ENCODE data around the gene GSG1L2. TPM values are rescaled to one million over a fixed set of nuclear protein-coding genes. Genes with fewer than 3 reads are reported as not detected.
A peak's percentile ranks its signal among the peaks of the same experiment; 100 is the strongest.

Gene GSG1L2
- total RNA-seq, result not detected
- polyA plus RNA-seq, result not detected

DNA sequence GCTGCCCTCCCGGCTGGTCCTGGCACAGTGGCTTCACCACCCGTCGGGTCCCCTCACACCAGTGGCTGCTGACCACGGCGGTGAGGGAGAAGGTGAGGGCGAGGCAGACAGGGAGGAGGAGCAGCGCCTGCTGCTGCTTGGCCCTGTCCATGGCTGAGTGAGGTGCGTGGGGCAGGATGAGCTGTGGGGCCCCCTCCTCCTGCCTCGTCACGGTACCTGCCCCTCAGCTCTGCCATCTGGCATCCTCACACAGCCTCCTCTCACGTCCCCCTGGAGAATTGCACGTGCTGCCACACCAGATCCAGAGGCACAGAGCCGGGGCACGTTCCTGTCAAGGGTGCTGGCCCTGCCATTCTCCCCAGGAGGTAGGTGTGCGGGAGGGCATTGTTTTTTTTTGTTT is at the start of gene GSG1L2:
Gene GSG1L2 (minus strand): TSS at position 159 of the 400 bp plus-strand sequence. CDS start 8 bp downstream, at position 151.
- no peaks in the 10 kb centered on the region for H3K4me1 ChIP-seq (ENCODE audit: insufficient read depth, low read length)
- no peaks in the 10 kb centered on the region for H3K9me3 ChIP-seq (ENCODE audit: control insufficient read depth in 1 of 2, low read length in 2 of 2)
- DNase-seq, result no peak
- POLR2A ChIA-PET (ENCODE audit: partially characterized antibody), result no interaction called here
- intact Hi-C loops (cut with micrococcal nuclease), result no loop called here
- Mint-ChIP-seq H3K4me3 (no peak within 1 kb of the TSS), H3K27me3 (peaks cover 9 to 12% of the 10 kb centered on the region in 2 donors), H3K36me3 (no peaks in the 10 kb centered on the region), H3K9me3 (peaks cover 0 to 5% (median 0%) of the 10 kb centered on the region in 8 donors), H3K27ac (no peak within 1 kb of the TSS), H3K4me1 (no peaks in the 10 kb centered on the region)
- H3K36me3 ChIP-seq (ENCODE audit: insufficient read depth, low read length), result no peaks in the 10 kb centered on the region
- H3K27ac ChIP-seq (ENCODE audit: low read depth, low read length), result no peak within 1 kb of the TSS
- CTCF ChIA-PET (ENCODE audit: partially characterized antibody), result no interaction called here
- H3K4me3 ChIP-seq (ENCODE audit: low read length in 2 of 2), result no peak within 1 kb of the TSS
- H3K27me3 ChIP-seq (ENCODE audit: insufficient read depth, low read length), result no peaks in the 10 kb centered on the region

DNA sequence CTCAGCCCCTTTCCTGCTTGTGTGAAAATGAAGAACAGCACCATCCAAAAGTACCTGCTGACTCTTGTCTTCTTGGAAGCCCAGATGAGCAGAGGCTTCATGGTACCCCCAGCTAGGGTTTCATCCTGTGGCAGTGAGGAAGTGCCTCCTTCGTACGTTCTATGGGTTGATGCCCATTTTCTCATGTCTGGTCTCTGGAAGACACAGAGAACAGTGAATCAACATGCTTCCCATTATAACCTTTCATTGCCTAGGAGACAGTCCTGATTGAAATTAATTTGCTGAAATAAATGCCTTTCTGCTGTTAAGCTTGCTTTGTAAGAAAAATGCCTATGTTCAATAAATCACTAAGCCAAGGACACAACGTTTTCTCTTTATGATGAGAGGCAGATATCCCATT is 46.7 kb upstream of the GSG1L2 start:
- Mint-ChIP-seq H3K36me3 (no peaks in the 10 kb centered on the region), H3K4me3 (no peak overlapping the region), H3K27me3 (peaks cover 0 to 3% of the 10 kb centered on the region in 2 donors), H3K27ac (no peak overlapping the region), H3K9me3 (peaks cover 0 to 7% (median under 1%) of the 10 kb centered on the region in 8 donors), H3K4me1 (no peaks in the 10 kb centered on the region)
- no peak overlapping the region for H3K27ac ChIP-seq (ENCODE audit: low read depth, low read length)
- intact Hi-C loops (cut with micrococcal nuclease), result no loop called here
- no peaks in the 10 kb centered on the region for H3K27me3 ChIP-seq (ENCODE audit: insufficient read depth, low read length)
- ChIA-PET CTCF (ENCODE audit: partially characterized antibody) (no interaction called here), POLR2A (ENCODE audit: partially characterized antibody) (no interaction called here)
- no peaks in the 10 kb centered on the region for H3K4me1 ChIP-seq (ENCODE audit: insufficient read depth, low read length)
- no peak overlapping the region for H3K4me3 ChIP-seq (ENCODE audit: low read length in 2 of 2)
- no peaks in the 10 kb centered on the region for H3K36me3 ChIP-seq (ENCODE audit: insufficient read depth, low read length)
- no peak for DNase-seq
- no peaks in the 10 kb centered on the region for H3K9me3 ChIP-seq (ENCODE audit: control insufficient read depth in 1 of 2, low read length in 2 of 2)

DNA sequence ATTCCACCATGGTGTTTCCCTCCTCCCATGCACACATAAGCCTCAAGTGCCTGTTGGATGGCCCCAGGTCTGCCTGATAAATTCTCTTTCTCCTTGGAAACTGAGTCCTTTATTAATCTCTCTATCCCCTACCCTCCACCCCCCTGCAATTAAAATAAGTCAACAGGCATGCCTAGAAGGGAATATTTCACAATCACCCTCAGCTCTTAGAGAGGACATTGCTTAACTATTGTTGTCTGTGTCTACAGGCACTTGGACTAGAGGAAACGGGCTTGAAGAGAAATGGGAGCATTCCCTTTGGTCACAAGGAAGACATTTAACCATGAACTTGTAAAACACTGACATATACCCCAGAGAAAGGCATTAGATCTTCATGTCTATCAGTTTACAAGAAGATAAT is 43.7 kb upstream of the GSG1L2 start:
- H3K27me3 Mint-ChIP-seq, result peaks cover 0 to 3% of the 10 kb centered on the region in 2 donors
- intact Hi-C loops (cut with micrococcal nuclease), result no loop called here
- Histone ChIP-seq H3K36me3 (ENCODE audit: insufficient read depth, low read length) (no peaks in the 10 kb centered on the region), H3K4me3 (ENCODE audit: low read length in 2 of 2) (no peak overlapping the region), H3K27ac (ENCODE audit: low read depth, low read length) (no peak overlapping the region), H3K4me1 (ENCODE audit: insufficient read depth, low read length) (no peaks in the 10 kb centered on the region), H3K27me3 (ENCODE audit: insufficient read depth, low read length) (no peaks in the 10 kb centered on the region), H3K9me3 (ENCODE audit: control insufficient read depth in 1 of 2, low read length in 2 of 2) (no peaks in the 10 kb centered on the region)
- ChIA-PET POLR2A (ENCODE audit: partially characterized antibody) (no interaction called here), CTCF (ENCODE audit: partially characterized antibody) (no interaction called here)
- H3K27ac Mint-ChIP-seq, result no peak overlapping the region
- no peak overlapping the region for H3K4me3 Mint-ChIP-seq
- peaks cover 0 to 22% (median 9%) of the 10 kb centered on the region in 8 donors for H3K9me3 Mint-ChIP-seq
- no peaks in the 10 kb centered on the region for H3K4me1 Mint-ChIP-seq
- DNase-seq, result no peak
- no peaks in the 10 kb centered on the region for H3K36me3 Mint-ChIP-seq

DNA sequence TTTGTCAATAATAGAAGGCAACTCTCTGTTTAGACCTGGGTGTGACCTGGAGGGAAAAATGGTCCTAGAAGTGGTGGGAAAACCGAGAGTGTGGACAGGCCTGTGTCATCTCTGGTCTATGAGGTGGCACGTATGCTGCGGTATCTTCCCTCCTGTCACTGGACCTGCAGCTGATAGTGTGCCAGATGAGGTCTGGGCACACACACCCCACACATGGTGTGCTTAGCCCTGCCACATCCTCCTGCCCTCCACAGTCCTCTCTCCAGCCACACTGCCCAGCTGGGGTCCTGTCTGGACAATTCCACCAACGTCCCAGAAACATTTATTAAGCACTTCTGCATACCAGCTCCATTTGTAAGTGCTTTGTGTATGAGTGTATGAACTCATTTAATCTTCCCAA is 41.1 kb upstream of the GSG1L2 start:
- CTCF ChIA-PET (ENCODE audit: partially characterized antibody), result no interaction called here
- no peak overlapping the region for H3K27ac Mint-ChIP-seq

DNA sequence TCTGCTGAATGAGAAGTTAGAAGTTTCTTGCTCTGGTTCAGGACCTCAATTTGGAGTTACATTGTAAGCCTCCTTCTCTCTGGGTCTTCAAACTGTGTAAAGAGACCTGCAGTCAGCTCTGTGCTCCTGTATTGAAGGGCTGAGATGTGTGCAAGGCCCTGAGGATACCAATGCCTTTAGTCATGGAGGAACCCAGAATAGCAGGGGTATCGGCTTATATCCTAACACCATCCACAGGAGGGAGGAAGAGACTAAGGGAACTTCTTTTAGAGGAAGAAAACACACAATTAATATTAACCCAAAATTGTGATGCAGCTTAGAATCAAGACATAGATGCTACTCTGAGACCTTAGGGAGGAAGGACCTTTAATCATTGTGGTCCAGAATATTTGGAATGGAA is 40.3 kb upstream of the GSG1L2 start:
- H3K27ac ChIP-seq (ENCODE audit: low read depth, low read length), result no peak overlapping the region
- H3K27me3 ChIP-seq (ENCODE audit: insufficient read depth, low read length), result no peaks in the 10 kb centered on the region
- intact Hi-C loops (cut with micrococcal nuclease), result no loop called here
- H3K4me1 ChIP-seq (ENCODE audit: insufficient read depth, low read length), result no peaks in the 10 kb centered on the region
- POLR2A ChIA-PET (ENCODE audit: partially characterized antibody), result no interaction called here
- Mint-ChIP-seq H3K9me3 (peaks cover 2 to 35% (median 16%) of the 10 kb centered on the region in 8 donors), H3K4me1 (no peaks in the 10 kb centered on the region), H3K27ac (no peak overlapping the region), H3K4me3 (no peak overlapping the region), H3K36me3 (no peaks in the 10 kb centered on the region), H3K27me3 (peaks cover 0 to 7% of the 10 kb centered on the region in 2 donors)
- H3K36me3 ChIP-seq (ENCODE audit: insufficient read depth, low read length), result no peaks in the 10 kb centered on the region
- no peaks in the 10 kb centered on the region for H3K9me3 ChIP-seq (ENCODE audit: control insufficient read depth in 1 of 2, low read length in 2 of 2)
- DNase-seq, result no peak
- CTCF ChIA-PET (ENCODE audit: partially characterized antibody), result no interaction called here
- no peak overlapping the region for H3K4me3 ChIP-seq (ENCODE audit: low read length in 2 of 2)

More for the DNA sequence above, 41.1 kb upstream of the GSG1L2 start:
- POLR2A ChIA-PET (ENCODE audit: partially characterized antibody), result no interaction called here
- no peaks in the 10 kb centered on the region for H3K4me1 Mint-ChIP-seq
- Histone ChIP-seq H3K4me1 (ENCODE audit: insufficient read depth, low read length) (no peaks in the 10 kb centered on the region), H3K27me3 (ENCODE audit: insufficient read depth, low read length) (no peaks in the 10 kb centered on the region), H3K4me3 (ENCODE audit: low read length in 2 of 2) (no peak overlapping the region), H3K27ac (ENCODE audit: low read depth, low read length) (no peak overlapping the region), H3K9me3 (ENCODE audit: control insufficient read depth in 1 of 2, low read length in 2 of 2) (no peaks in the 10 kb centered on the region), H3K36me3 (ENCODE audit: insufficient read depth, low read length) (no peaks in the 10 kb centered on the region)
- H3K27me3 Mint-ChIP-seq, result peaks cover 0 to 7% of the 10 kb centered on the region in 2 donors
- intact Hi-C loops (cut with micrococcal nuclease), result no loop called here
- no peak overlapping the region for H3K4me3 Mint-ChIP-seq
- H3K9me3 Mint-ChIP-seq, result peaks cover 2 to 28% (median 16%) of the 10 kb centered on the region in 8 donors
- DNase-seq, result no peak
- H3K36me3 Mint-ChIP-seq, result no peaks in the 10 kb centered on the region

DNA sequence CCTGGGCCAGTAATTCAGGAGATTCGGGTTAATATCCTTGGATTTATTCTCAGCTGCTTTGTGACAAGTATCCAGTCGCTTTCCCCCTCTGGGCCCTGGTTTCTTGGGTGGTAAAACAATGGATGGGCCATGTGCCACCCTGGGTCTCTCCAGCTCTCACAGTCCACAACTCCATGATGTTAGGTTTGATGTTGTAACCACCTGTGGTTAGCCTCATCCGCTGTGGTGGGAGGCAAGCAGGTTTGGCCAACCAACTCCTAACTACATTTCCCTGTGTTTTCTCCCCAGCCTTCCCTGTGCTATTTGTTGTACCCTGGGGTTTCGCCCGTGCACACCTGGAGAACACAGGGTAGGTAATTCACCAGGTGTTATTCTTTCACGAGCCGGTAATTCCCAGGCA is 39.0 kb upstream of the GSG1L2 start:
- no peak for DNase-seq
- intact Hi-C loops (cut with micrococcal nuclease), result no loop called here
- H3K27ac Mint-ChIP-seq, result no peak overlapping the region
- ChIA-PET POLR2A (ENCODE audit: partially characterized antibody) (no interaction called here), CTCF (ENCODE audit: partially characterized antibody) (no interaction called here)
- H3K9me3 ChIP-seq (ENCODE audit: control insufficient read depth in 1 of 2, low read length in 2 of 2), result no peaks in the 10 kb centered on the region
- H3K36me3 Mint-ChIP-seq, result no peaks in the 10 kb centered on the region
- H3K27me3 Mint-ChIP-seq, result peaks cover 0 to 8% of the 10 kb centered on the region in 2 donors
- H3K36me3 ChIP-seq (ENCODE audit: insufficient read depth, low read length), result no peaks in the 10 kb centered on the region
- no peaks in the 10 kb centered on the region for H3K27me3 ChIP-seq (ENCODE audit: insufficient read depth, low read length)
- no peaks in the 10 kb centered on the region for H3K4me1 ChIP-seq (ENCODE audit: insufficient read depth, low read length)
- H3K27ac ChIP-seq (ENCODE audit: low read depth, low read length), result no peak overlapping the region
- H3K4me1 Mint-ChIP-seq, result no peaks in the 10 kb centered on the region
- H3K9me3 Mint-ChIP-seq, result peaks cover 2 to 35% (median 18%) of the 10 kb centered on the region in 8 donors
- H3K4me3 Mint-ChIP-seq, result no peak overlapping the region
- no peak overlapping the region for H3K4me3 ChIP-seq (ENCODE audit: low read length in 2 of 2)

DNA sequence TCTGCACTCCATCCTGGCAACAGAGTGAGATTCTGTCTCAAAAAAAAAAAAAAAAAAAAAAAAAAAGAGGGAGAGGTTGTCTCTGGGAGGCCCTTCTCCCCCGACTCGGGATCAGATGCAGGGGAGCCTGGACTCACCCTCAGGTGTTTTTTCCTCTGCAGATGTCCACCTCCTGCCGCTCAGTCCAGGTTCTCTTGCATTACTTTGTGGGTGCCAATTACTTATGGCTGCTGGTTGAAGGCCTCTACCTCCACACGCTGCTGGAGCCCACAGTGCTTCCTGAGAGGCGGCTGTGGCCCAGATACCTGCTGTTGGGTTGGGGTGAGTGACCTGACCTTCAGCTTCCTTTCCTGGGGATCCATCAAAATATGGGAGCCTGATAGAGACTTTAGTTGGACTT is 37.9 kb upstream of the GSG1L2 start:
- intact Hi-C loops (cut with micrococcal nuclease), result no loop called here
- Histone ChIP-seq H3K27ac (ENCODE audit: low read depth, low read length) (no peak overlapping the region), H3K27me3 (ENCODE audit: insufficient read depth, low read length) (no peaks in the 10 kb centered on the region), H3K36me3 (ENCODE audit: insufficient read depth, low read length) (no peaks in the 10 kb centered on the region), H3K9me3 (ENCODE audit: control insufficient read depth in 1 of 2, low read length in 2 of 2) (no peaks in the 10 kb centered on the region), H3K4me1 (ENCODE audit: insufficient read depth, low read length) (no peaks in the 10 kb centered on the region), H3K4me3 (ENCODE audit: low read length in 2 of 2) (no peak overlapping the region)
- H3K36me3 Mint-ChIP-seq, result no peaks in the 10 kb centered on the region
- peaks cover 3 to 6% of the 10 kb centered on the region in 2 donors for H3K27me3 Mint-ChIP-seq
- peaks cover 2 to 31% (median 16%) of the 10 kb centered on the region in 8 donors for H3K9me3 Mint-ChIP-seq
- DNase-seq, result no peak
- CTCF ChIA-PET (ENCODE audit: partially characterized antibody), result interaction anchor here (0.9 kb wide), 1 partner anchor 10 kb away, joined by 4 read pairs; no protein-coding TSS in a partner anchor
- no peaks in the 10 kb centered on the region for H3K4me1 Mint-ChIP-seq
- POLR2A ChIA-PET (ENCODE audit: partially characterized antibody), result no interaction called here
- peak overlapping the region in 1 of 8 donors; percentile 24 for H3K4me3 Mint-ChIP-seq
- H3K27ac Mint-ChIP-seq, result no peak overlapping the region

DNA sequence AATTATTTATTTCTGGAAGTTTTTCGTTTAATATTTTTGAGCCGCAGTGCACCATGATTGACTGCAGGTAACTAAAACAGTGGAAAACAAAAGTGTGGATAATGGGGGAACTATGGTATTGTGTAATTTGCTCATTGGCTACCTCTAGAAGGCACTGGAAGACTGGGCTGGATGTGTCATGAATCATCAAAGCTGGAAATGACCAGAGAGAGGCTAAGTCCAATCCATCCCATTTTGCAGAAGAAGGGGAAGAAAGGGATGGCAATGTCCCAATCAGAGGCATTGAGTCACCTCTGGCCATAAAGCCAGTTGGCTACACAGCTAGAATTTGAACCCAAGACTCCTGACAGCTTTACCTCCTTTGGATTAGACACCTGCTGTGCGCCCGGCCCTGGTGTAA is 33.2 kb upstream of the GSG1L2 start:
- no peak overlapping the region for H3K27ac ChIP-seq (ENCODE audit: low read depth, low read length)
- no peaks in the 10 kb centered on the region for H3K9me3 ChIP-seq (ENCODE audit: control insufficient read depth in 1 of 2, low read length in 2 of 2)
- intact Hi-C loops (cut with micrococcal nuclease), result no loop called here
- Mint-ChIP-seq H3K27ac (no peak overlapping the region), H3K4me3 (no peak overlapping the region), H3K4me1 (no peaks in the 10 kb centered on the region), H3K27me3 (peaks cover 3 to 11% of the 10 kb centered on the region in 2 donors), H3K36me3 (no peaks in the 10 kb centered on the region), H3K9me3 (peaks cover 0 to 19% (median 4%) of the 10 kb centered on the region in 8 donors)
- H3K4me3 ChIP-seq (ENCODE audit: low read length in 2 of 2), result no peak overlapping the region
- no peak for DNase-seq
- no peaks in the 10 kb centered on the region for H3K27me3 ChIP-seq (ENCODE audit: insufficient read depth, low read length)
- no peaks in the 10 kb centered on the region for H3K36me3 ChIP-seq (ENCODE audit: insufficient read depth, low read length)
- ChIA-PET POLR2A (ENCODE audit: partially characterized antibody) (no interaction called here), CTCF (ENCODE audit: partially characterized antibody) (no interaction called here)
- H3K4me1 ChIP-seq (ENCODE audit: insufficient read depth, low read length), result no peaks in the 10 kb centered on the region
